GM12865 (cell line): ENCODE data around the gene ANKRD44.

Source experiments
- DNase-seq: peaks from one replicate; pipeline ENCODE4 v3.0.0; 2010; ENCODE audit warnings: low read depth
- H3K4me3 ChIP-seq: 2 replicates; pipeline ENCODE4 v1.5.1; 2011; ENCODE audit warnings: mild to moderate bottlenecking, low read depth, low read length, control low read depth
- TF ChIP-seq, protein P1 (sequence below): IDR thresholded peaks from 2 replicates; pipeline ENCODE4 v1.5.1; 2011; ENCODE audit warnings: low read length, control low read depth, low read depth, inconsistent platforms; ENCODE audit not compliant: insufficient read depth; ENCODE audit errors: missing control alignments

Gene ANKRD44

GRCh38 chr2:197200762-197201058, 109.9 kb downstream of the ANKRD44 start:
- DNase-seq: no peak
- TF ChIP-seq, protein P1, sequence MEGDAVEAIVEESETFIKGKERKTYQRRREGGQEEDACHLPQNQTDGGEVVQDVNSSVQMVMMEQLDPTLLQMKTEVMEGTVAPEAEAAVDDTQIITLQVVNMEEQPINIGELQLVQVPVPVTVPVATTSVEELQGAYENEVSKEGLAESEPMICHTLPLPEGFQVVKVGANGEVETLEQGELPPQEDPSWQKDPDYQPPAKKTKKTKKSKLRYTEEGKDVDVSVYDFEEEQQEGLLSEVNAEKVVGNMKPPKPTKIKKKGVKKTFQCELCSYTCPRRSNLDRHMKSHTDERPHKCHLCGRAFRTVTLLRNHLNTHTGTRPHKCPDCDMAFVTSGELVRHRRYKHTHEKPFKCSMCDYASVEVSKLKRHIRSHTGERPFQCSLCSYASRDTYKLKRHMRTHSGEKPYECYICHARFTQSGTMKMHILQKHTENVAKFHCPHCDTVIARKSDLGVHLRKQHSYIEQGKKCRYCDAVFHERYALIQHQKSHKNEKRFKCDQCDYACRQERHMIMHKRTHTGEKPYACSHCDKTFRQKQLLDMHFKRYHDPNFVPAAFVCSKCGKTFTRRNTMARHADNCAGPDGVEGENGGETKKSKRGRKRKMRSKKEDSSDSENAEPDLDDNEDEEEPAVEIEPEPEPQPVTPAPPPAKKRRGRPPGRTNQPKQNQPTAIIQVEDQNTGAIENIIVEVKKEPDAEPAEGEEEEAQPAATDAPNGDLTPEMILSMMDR: no peak
- no peak overlapping the region for H3K4me3 ChIP-seq

GRCh38 chr2:197200051-197200761, 110.4 kb downstream of the ANKRD44 start:
- DNase-seq: no peak
- TF ChIP-seq, protein P1: no peak
- H3K4me3 ChIP-seq: no peak overlapping the region; the same call in 1 of the 2 replicates

DNA sequence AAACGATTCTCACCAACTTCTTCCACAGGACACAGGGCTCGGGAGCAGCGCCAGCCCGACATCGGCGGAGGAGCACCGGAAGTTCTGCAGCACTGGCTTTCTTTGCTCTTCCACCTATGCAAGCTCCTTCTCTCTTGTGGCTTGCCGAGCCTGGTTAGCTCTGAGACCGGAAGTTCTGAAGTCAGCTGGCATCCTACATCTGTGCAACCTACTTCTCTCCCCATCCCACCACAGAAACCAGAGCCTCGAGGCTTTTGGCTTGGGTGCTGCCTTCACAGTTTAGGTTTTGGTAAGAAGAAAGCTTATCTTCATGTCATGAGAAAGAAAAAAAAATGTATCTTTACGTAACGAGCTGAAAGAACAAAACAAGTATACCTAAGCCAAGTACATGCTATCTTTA, 111.7 kb downstream of the ANKRD44 start:
- DNase-seq: peak; percentile 98
- TF ChIP-seq, protein P1: no peak
- peak overlapping the region; percentile 63 for H3K4me3 ChIP-seq

GRCh38 chr2:197197895-197198311, 112.7 kb downstream of the ANKRD44 start:
- TF ChIP-seq, protein P1: no peak
- no peak for DNase-seq
- H3K4me3 ChIP-seq: peak overlapping the region; percentile 63

- TF ChIP-seq, protein P1: no peak
- H3K4me3 ChIP-seq: no peak overlapping the region
- DNase-seq: no peak
These were observed 113.9 kb downstream of the ANKRD44 start for GRCh38 chr2:197196541-197197180.

DNA sequence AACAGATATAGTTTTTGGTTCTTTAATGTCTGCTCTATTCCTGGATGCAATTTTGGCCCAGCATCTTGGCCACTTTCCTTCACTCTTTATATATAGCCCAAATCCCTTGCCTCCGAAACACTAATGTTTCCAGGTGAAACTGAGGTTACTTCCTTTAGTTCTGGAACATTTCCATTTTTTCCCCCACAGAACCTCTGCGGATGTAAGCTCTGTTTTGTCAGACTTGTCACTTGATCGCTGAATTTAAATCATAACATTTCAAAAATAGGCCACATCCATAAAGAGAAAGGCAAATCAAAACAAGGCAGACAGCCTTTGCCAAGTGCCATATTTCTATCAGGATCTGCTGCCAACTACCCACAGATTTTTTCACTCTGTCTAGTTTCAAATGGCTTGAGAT, 115.1 kb downstream of the ANKRD44 start:
- no peak for DNase-seq
- TF ChIP-seq, protein P1: no peak
- no peak overlapping the region for H3K4me3 ChIP-seq
